HEK293T (cell line): Measurements from ENCODE around the gene DHRS12.

Source experiments
- CTBP1 ChIP-seq: fragments of 450-650 bp; IDR thresholded peaks from 2 replicates; pipeline ENCODE4 v1.6.1; 2016; ENCODE audit warnings: borderline replicate concordance
- FOXA1 ChIP-seq: fragments of 450-650 bp; IDR thresholded peaks from 2 replicates; pipeline ENCODE4 v1.6.1; 2016; ENCODE audit warnings: mild to moderate bottlenecking
- LEF1 ChIP-seq: fragments of 450-650 bp; IDR thresholded peaks from 2 replicates; pipeline ENCODE4 v1.6.1; 2017; ENCODE audit warnings: mild to moderate bottlenecking, borderline replicate concordance
- NFRKB ChIP-seq: fragments of 450-650 bp; IDR thresholded peaks from 2 replicates; pipeline ENCODE4 v1.6.1; 2016; ENCODE audit warnings: mild to moderate bottlenecking, moderate library complexity
- TARDBP ChIP-seq: fragments of 450-650 bp; IDR thresholded peaks from 2 replicates; pipeline ENCODE4 v1.6.1; 2016
- ZNF384 ChIP-seq: fragments of 450-650 bp; IDR thresholded peaks from 2 replicates; pipeline ENCODE4 v1.6.1; 2016

DNA sequence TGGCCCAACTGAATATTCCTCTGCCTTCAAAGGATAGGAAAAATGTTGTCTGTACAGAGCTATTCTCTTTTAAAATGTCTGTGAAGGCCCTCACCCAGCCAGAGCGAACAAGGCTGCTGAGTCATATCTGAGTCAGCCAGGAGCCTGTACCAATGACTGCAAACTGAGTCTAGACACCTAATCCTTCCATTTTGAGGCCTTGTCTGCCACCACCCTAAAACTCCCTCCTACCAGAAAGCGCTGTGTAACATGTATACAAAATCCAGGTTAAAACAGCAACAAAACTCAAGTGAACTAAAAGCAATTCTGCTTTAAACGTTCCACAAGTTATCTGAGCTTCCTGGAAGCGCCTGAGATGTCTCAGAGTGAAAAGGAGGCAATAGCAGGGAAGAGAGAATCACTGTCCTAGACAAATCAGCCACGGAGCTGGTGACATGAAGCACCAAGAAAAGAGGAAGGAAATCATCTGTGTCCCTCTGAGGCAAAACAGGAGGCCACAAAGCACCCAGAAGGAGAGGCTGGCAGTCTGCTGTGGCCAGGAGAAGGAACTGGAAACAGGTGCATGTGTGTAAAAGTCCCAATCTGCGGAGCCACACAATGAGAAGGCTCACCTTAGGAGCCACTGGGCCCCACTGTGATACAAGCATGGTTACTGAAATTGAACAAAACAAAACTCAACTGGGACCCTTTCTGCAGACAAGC is 10.2 kb downstream of the DHRS12 start:
- no peak for TF ChIP-seq TARDBP
- no peak for TF ChIP-seq LEF1
- TF ChIP-seq CTBP1 = no peak
- TF ChIP-seq FOXA1 = no peak
- TF ChIP-seq ZNF384 = no peak
- no peak for TF ChIP-seq NFRKB
